22Rv1 (cell line): ENCODE measurements around the gene AMZ1.

Source experiments
- H3K27ac ChIP-seq: fragments of 450-650 bp; 2 replicates; pipeline ENCODE4 v1.5.1; 2017
- ZFX ChIP-seq: fragments of 450-650 bp; IDR thresholded peaks from 2 replicates; pipeline ENCODE4 v1.6.1; 2017; ENCODE audit warnings: antibody characterized with exemption, borderline replicate concordance
- TF ChIP-seq, protein P1 (sequence below): fragments of 450-650 bp; IDR thresholded peaks from 2 replicates; pipeline ENCODE4 v1.5.1; 2017; ENCODE audit warnings: mild to moderate bottlenecking

AMZ1 gene

GRCh38 chr7:2681929-2682799 lies 5.8 kb upstream of the AMZ1 start:
- no peak for TF ChIP-seq ZFX
- TF ChIP-seq, protein P1, sequence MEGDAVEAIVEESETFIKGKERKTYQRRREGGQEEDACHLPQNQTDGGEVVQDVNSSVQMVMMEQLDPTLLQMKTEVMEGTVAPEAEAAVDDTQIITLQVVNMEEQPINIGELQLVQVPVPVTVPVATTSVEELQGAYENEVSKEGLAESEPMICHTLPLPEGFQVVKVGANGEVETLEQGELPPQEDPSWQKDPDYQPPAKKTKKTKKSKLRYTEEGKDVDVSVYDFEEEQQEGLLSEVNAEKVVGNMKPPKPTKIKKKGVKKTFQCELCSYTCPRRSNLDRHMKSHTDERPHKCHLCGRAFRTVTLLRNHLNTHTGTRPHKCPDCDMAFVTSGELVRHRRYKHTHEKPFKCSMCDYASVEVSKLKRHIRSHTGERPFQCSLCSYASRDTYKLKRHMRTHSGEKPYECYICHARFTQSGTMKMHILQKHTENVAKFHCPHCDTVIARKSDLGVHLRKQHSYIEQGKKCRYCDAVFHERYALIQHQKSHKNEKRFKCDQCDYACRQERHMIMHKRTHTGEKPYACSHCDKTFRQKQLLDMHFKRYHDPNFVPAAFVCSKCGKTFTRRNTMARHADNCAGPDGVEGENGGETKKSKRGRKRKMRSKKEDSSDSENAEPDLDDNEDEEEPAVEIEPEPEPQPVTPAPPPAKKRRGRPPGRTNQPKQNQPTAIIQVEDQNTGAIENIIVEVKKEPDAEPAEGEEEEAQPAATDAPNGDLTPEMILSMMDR, result no peak
- H3K27ac ChIP-seq, result no peak overlapping the region

- TF ChIP-seq, protein P1, result no peak
- TF ChIP-seq ZFX, result no peak
- H3K27ac ChIP-seq, result no peak overlapping the region
These were observed 3.5 kb upstream of the AMZ1 start for GRCh38 chr7:2684501-2684900.

- H3K27ac ChIP-seq, result no peak overlapping the region
- TF ChIP-seq, protein P1, result no peak
- no peak for TF ChIP-seq ZFX
These were observed 1.9 kb upstream of the AMZ1 start for GRCh38 chr7:2686101-2686500.

DNA sequence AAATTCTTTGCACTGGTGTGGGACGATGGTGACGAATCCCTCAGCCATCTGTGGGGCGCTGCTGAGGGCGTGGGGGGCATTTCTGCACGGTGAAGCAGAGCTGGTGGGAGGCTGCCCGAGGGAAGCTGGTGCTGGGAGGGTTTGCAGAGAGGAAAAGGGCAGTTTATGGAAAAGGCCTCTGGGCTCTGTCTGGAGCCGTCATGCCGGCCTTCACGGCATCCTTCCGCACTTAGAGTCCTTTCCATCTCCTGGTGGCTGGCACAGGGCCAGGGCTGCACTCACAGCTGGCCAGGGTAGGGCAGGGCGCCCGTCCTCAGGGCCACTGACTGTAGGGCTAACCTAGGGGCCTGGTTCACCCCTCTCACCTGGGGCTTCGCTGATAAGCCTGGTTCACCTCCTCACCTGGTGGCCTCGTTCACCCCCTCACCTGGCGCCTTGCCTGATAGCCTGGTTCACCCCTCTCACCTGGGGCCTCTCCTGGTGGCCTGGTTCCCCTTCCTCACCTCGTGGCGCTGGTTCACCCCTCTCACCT lies 598 bp upstream of the AMZ1 start:
- H3K27ac ChIP-seq, result no peak overlapping the region
- TF ChIP-seq ZFX, result no peak
- TF ChIP-seq, protein P1, result no peak

DNA sequence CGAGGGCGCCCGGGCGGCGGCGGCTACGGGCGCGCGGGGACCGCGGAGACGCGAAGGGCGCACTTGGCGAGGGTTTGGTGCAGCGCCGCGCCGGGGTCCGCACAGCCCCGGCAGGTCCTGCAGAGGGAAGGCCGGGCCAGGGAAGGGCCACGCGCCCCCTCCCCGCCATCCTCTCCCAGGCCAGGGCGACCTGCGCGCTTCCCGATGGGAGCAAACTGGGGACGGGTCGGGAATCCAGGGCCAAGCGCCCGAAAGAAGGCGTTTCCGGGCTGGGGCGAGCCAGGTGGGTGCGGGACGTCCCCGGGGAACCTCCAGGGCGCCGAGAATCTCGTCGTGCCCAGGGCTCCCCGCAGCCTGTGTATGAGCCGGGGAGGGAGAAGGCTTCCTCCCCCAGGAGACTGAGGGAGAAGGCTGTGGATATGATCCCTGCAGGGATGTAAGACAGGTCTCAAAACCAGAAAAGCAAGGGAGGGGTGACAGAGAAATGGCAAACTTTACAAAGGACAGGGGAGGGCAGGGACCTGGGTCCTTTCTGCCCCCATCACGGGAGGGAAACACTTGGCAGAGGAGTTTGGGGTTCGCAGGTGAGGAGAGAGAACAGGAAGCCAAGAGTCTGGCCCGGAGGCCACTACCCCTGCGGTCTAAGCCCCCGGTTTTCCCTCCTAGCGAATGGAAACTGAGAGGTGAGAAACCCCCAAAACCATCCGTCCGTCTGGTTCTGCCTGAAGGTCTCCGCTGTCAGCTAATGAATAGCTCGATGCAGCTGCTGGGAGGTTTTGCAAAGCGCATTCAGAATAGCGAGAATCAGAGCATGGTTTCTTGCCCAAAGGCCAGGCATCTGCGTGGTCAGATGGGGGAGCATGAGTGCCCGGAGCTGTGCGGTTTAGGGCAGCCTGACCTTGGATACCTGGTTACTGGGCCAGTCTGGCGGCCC lies 674 bp downstream of the AMZ1 start:
- H3K27ac ChIP-seq, result no peak overlapping the region
- TF ChIP-seq, protein P1, result no peak
- no peak for TF ChIP-seq ZFX

DNA sequence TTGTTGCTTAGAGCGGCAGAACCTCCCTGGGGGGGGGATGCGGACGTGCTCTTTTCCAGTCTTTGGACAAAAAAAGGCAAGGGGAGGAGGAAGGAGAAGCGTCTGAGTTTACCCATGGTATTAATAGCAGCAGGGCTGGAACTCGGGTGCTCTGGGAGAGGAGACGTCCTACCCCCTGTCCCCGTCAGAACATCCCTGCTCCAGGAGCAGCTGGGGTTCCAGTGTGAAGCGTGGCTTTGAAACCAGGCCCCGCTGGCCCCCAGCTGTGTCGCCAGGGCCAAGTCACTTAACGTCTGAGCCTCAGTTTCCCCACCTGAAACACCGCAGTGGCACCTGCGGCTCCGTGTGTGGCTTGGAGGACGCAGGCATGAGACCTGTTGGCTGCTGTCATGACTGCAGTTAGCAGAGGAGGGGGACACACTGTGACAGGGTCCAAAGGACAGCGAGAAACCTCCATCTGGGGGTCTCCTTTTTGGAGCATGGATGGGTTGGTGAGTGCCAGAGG lies 1.4 kb downstream of the AMZ1 start:
- H3K27ac ChIP-seq, result no peak overlapping the region
- TF ChIP-seq ZFX, result no peak
- TF ChIP-seq, protein P1, result no peak
